DND-41 (cell line): Measurements from ENCODE around the gene PSMG3.

ENCODE experiments used
- ATAC-seq: fragments of 200-7000 bp; cut with Tn5 transposase; 3 replicates; pipeline ENCODE4 v1.9.1; 2021; ENCODE audit warnings: low read depth; ENCODE audit not compliant: insufficient read depth
- DNase-seq: peaks from one replicate; pipeline ENCODE4 v3.0.0-alpha.2; 2020
- H2AFZ ChIP-seq: 2 replicates; pipeline ENCODE4 v1.6.0; 2012; ENCODE audit warnings: low read depth, low read length
- H3K27ac ChIP-seq: 2 replicates; pipeline ENCODE4 v1.5.1; 2012; ENCODE audit warnings: low read length, inconsistent platforms
- H3K27me3 ChIP-seq: fragments of 200-600 bp; sonication (generic); 2 replicates; pipeline ENCODE4 v1.6.0; 2012; ENCODE audit warnings: low read length, mild to moderate bottlenecking, inconsistent platforms; ENCODE audit not compliant: insufficient read depth, poor library complexity
- H3K36me3 ChIP-seq: 2 replicates; pipeline ENCODE4 v1.5.1; 2012; ENCODE audit warnings: low read length, inconsistent platforms; ENCODE audit not compliant: insufficient read depth
- H3K4me1 ChIP-seq: 2 replicates; pipeline ENCODE4 v1.5.1; 2012; ENCODE audit warnings: mild to moderate bottlenecking, low read length; ENCODE audit not compliant: insufficient read depth
- H3K4me2 ChIP-seq: 2 replicates; pipeline ENCODE4 v1.6.0; 2012; ENCODE audit warnings: mild to moderate bottlenecking, moderate library complexity, low read length, inconsistent platforms; ENCODE audit not compliant: insufficient read depth
- H3K4me3 ChIP-seq, 2 experiments: fragments of 200-600 bp in 1 of 2; shearing (Covaris generic) in 1 of 2; 2 replicates each; pipeline ENCODE4 v1.5.1; 2012 to 2016; ENCODE audit warnings: inconsistent platforms in 2 of 2, low read length in 2 of 2, mild to moderate bottlenecking in 2 of 2, low read depth in 1 of 2, moderate library complexity in 1 of 2
- H3K79me2 ChIP-seq: 2 replicates; pipeline ENCODE4 v1.6.0; 2012; ENCODE audit warnings: low read length, inconsistent platforms; ENCODE audit not compliant: insufficient read depth
- H3K9ac ChIP-seq: 2 replicates; pipeline ENCODE4 v1.6.0; 2012; ENCODE audit warnings: low read depth, mild to moderate bottlenecking, inconsistent platforms, low read length, moderate library complexity
- H3K9me3 ChIP-seq: 2 replicates; pipeline ENCODE4 v1.5.1; 2012; ENCODE audit warnings: low read length, moderate library complexity, mild to moderate bottlenecking, inconsistent platforms; ENCODE audit not compliant: insufficient read depth, severe bottlenecking
- H4K20me1 ChIP-seq: 2 replicates; pipeline ENCODE4 v1.6.0; 2012; ENCODE audit warnings: low read length; ENCODE audit not compliant: insufficient read depth
- CTCF ChIP-seq: IDR thresholded peaks from 2 replicates; pipeline ENCODE4 v1.5.1; 2012; ENCODE audit warnings: borderline replicate concordance, low read length, moderate library complexity, mild to moderate bottlenecking; ENCODE audit not compliant: poor library complexity, severe bottlenecking; ENCODE audit errors: extremely low read depth
- EZH2 ChIP-seq: IDR thresholded peaks from 3 replicates; pipeline ENCODE4 v1.6.1; 2012; ENCODE audit warnings: borderline replicate concordance, low read depth, mild to moderate bottlenecking, moderate library complexity, low read length, inconsistent platforms; ENCODE audit not compliant: severe bottlenecking

The PSMG3 gene

DNA sequence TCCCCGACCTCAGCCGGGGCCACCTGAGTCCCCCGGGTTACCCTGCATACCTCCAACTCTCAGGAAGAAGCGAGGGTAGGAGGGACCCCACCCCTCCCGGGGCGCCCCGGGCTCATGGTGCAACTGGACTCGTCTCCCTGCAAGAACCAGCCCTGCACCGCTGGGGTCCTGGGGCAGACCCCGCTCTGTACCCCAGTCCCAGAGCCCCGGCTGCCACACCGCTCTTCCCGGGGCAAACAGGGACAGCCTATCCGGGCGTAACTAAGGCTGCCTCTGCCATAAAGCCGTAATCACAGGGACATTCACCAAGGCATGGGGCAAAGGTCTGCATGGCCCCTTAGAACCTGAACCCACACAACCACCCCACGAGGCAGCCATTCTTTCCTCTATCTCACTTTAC, 46.0 kb downstream of the PSMG3 start:
- no peaks in the 10 kb centered on the region for H3K36me3 ChIP-seq
- H3K27me3 ChIP-seq = peaks cover 3% of the 10 kb centered on the region
- H3K4me3 ChIP-seq = no peak overlapping the region
- H3K4me1 ChIP-seq = no peaks in the 10 kb centered on the region
- no peaks in the 10 kb centered on the region for H4K20me1 ChIP-seq
- no peak overlapping the region for H3K9ac ChIP-seq
- TF ChIP-seq CTCF = no peak
- no peak for TF ChIP-seq EZH2
- H2AFZ ChIP-seq = no peak overlapping the region
- H3K9me3 ChIP-seq = no peaks in the 10 kb centered on the region
- DNase-seq (no peak), ATAC-seq (no peak)
- no peak overlapping the region for H3K27ac ChIP-seq
- H3K4me2 ChIP-seq = no peak overlapping the region
- no peaks in the 10 kb centered on the region for H3K79me2 ChIP-seq

DNA sequence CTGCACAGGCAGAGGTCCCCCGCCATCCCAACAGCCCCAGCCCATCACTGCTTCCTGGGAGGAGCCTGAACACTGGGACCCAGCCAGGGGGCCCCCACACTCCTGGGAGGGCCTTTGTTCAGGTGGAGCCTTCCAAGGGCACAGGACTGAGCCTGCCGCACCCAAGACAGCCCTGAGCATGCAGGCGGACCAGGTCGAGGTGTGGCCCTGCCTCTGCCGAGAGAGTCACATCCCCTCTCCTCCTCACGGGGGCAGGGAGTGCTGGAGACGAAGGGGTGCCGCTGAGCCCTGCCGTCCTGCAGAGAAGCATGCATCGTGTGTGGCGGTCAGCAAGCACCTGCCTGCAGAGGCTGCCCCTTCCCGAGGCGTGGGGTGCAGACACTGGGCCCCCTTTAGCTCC, 46.6 kb downstream of the PSMG3 start:
- DNase-seq (no peak), ATAC-seq (no peak)
- Histone ChIP-seq H3K4me1 (no peaks in the 10 kb centered on the region), H3K27ac (no peak overlapping the region), H3K4me2 (no peak overlapping the region), H4K20me1 (no peaks in the 10 kb centered on the region), H3K9me3 (no peaks in the 10 kb centered on the region), H3K36me3 (no peaks in the 10 kb centered on the region), H2AFZ (no peak overlapping the region), H3K27me3 (peaks cover 3% of the 10 kb centered on the region), H3K79me2 (no peaks in the 10 kb centered on the region), H3K4me3 (no peak overlapping the region), H3K9ac (no peak overlapping the region)
- TF ChIP-seq CTCF = no peak
- no peak for TF ChIP-seq EZH2

- H3K36me3 ChIP-seq = no peaks in the 10 kb centered on the region
- peaks cover 3% of the 10 kb centered on the region for H3K27me3 ChIP-seq
- no peak for TF ChIP-seq CTCF
- H2AFZ ChIP-seq = no peak overlapping the region
- H3K4me3 ChIP-seq = no peak overlapping the region
- no peaks in the 10 kb centered on the region for H4K20me1 ChIP-seq
- ATAC-seq = no peak
- H3K27ac ChIP-seq = no peak overlapping the region
- no peak overlapping the region for H3K9ac ChIP-seq
- H3K4me2 ChIP-seq = no peak overlapping the region
- H3K4me1 ChIP-seq = no peaks in the 10 kb centered on the region
- H3K79me2 ChIP-seq = no peaks in the 10 kb centered on the region
- DNase-seq = no peak
- H3K9me3 ChIP-seq = no peaks in the 10 kb centered on the region
These were observed 48.4 kb downstream of the PSMG3 start for GRCh38 chr7:1521456-1521855.
